ENCODE measurements around the gene PAFAH2.
"Not testable (repeated sequence)": the region's sequence is repeated elsewhere in the genome, so short reads cannot be mapped to it uniquely, and the experiment has no call there.

PAFAH2 gene

GRCh38 chr1:25978403-25978802, 19.5 kb downstream of the PAFAH2 start:
- DNase-seq, result no peak

- no peak for DNase-seq
Observed at GRCh38 chr1:25977801-25978200, 20.1 kb downstream of the PAFAH2 start.

- no peak for DNase-seq
Observed at GRCh38 chr1:25973610-25974321, 24.1 kb downstream of the PAFAH2 start.

- DNase-seq, result no peak
Observed at GRCh38 chr1:25971811-25972180, 26.1 kb downstream of the PAFAH2 start.

GRCh38 chr1:25971066-25971810, 26.6 kb downstream of the PAFAH2 start:
- DNase-seq, result no peak

GRCh38 chr1:25967308-25967707, 30.6 kb downstream of the PAFAH2 start:
- no peak for DNase-seq

GRCh38 chr1:25959611-25960010, 38.3 kb downstream of the PAFAH2 start:
- DNase-seq, result no peak

GRCh38 chr1:25958465-25958864, 39.4 kb downstream of the PAFAH2 start:
- no peak for DNase-seq

- no peak for DNase-seq
Observed at GRCh38 chr1:25955553-25955952, 42.3 kb downstream of the PAFAH2 start.

- DNase-seq, result no peak
Observed at GRCh38 chr1:25954282-25954938, 43.5 kb downstream of the PAFAH2 start.

- DNase-seq, result no peak
Observed at GRCh38 chr1:25952841-25953401, 44.9 kb downstream of the PAFAH2 start.

GRCh38 chr1:25948641-25949040, 49.2 kb downstream of the PAFAH2 start:
- no peak for DNase-seq

- no peak for DNase-seq
Observed at GRCh38 chr1:25947027-25947426, 50.8 kb downstream of the PAFAH2 start.

GRCh38 chr1:25945761-25946160, 52.1 kb downstream of the PAFAH2 start:
- no peak for DNase-seq

GRCh38 chr1:25944986-25945385, 52.9 kb downstream of the PAFAH2 start:
- DNase-seq, result no peak

- not testable (repeated sequence) for DNase-seq
Observed at GRCh38 chr1:25943511-25943910, 54.4 kb downstream of the PAFAH2 start.

- no peak for DNase-seq
Observed at GRCh38 chr1:25936947-25937346, 60.9 kb downstream of the PAFAH2 start.

- no peak for DNase-seq
Observed at GRCh38 chr1:25933479-25934365, 64.1 kb downstream of the PAFAH2 start.

- not testable (repeated sequence) for DNase-seq
Observed at GRCh38 chr1:25932811-25933400, 65.0 kb downstream of the PAFAH2 start.

- no peak for DNase-seq
Observed at GRCh38 chr1:25932321-25932720, 65.5 kb downstream of the PAFAH2 start.

- DNase-seq, result no peak
Observed at GRCh38 chr1:25929016-25929415, 68.8 kb downstream of the PAFAH2 start.
